ENCODE results near the gene YTHDF1.

YTHDF1 gene

DNA sequence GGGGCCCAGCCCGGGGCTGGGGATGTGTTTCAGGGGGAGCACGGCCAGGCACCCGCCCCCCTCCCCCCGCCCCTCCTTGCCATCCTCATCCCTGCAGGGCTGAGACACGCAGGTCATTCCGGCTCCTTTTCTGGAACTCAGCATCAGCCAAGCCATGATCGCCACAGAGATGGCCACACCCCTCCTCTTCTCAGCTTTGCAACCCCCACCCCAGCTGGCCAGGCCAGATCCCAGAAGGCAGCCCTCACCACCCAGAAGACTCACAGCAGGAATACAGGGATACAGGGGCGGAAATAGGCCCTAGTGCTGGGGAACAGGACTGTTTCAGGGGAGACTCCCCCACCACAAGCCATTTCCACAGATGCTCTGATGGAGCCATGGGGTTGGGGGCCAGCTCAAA lies 33.5 kb downstream of the YTHDF1 start:
- H3K27ac ChIP-seq = no peak overlapping the region
- no peak for TF ChIP-seq ZFX (IDR thresholded peaks at IDR 0.05)
- TF ChIP-seq, protein P1, sequence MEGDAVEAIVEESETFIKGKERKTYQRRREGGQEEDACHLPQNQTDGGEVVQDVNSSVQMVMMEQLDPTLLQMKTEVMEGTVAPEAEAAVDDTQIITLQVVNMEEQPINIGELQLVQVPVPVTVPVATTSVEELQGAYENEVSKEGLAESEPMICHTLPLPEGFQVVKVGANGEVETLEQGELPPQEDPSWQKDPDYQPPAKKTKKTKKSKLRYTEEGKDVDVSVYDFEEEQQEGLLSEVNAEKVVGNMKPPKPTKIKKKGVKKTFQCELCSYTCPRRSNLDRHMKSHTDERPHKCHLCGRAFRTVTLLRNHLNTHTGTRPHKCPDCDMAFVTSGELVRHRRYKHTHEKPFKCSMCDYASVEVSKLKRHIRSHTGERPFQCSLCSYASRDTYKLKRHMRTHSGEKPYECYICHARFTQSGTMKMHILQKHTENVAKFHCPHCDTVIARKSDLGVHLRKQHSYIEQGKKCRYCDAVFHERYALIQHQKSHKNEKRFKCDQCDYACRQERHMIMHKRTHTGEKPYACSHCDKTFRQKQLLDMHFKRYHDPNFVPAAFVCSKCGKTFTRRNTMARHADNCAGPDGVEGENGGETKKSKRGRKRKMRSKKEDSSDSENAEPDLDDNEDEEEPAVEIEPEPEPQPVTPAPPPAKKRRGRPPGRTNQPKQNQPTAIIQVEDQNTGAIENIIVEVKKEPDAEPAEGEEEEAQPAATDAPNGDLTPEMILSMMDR (conservative IDR thresholded peaks at IDR 0.05) = no peak

DNA sequence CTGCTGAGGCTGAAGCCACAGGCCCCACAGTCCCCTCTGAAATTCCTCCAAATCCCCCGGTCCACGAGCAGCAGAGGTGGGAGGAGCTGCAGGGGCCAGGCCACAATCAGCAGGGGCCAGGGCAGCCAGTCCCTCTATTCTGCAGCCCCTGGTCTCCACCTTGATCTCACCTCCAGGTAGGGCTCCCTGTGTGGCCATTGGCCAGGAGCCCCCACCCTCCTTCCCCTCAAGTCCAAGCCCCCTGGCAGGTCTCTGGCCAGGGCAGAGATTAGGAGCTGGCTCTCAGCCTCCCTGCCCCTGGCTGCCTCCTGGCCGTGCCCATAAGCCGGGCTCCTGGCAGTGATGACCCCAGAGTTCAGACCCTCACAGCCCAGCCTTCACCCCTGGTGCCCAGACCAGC lies 34.7 kb downstream of the YTHDF1 start:
- TF ChIP-seq, protein P1 (conservative IDR thresholded peaks at IDR 0.05) = no peak
- no peak for TF ChIP-seq ZFX (IDR thresholded peaks at IDR 0.05)
- H3K27ac ChIP-seq = no peak overlapping the region

DNA sequence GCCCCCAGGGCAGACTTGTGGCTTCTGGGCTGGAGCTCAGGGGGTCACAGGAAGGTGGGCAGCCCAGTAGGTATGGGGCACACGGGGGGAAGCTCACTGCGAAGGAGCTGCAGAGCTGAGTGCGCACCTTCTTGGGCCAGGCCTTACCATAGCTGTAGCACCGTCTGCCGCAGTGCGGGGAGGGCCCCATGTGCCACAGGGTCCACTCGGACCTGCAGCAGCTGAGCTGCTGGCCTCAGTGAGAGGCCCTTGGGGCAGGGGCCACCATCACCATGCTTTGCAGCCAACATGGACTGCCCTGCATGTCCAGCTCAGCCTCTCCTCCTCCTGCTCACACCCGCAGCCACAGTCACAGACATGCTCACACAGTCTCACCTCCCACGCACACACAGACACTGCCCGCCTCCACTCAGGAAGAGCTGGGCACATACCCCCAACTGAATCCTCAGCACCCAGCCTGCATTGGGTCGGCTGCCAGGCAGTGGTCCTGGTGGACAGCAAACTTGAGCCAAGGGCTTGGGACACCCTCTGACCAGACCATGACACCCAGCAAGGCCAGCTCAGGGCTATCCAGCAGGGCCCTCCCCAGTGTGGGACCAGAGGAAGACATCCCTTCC lies 35.3 kb downstream of the YTHDF1 start:
- no peak for TF ChIP-seq ZFX (IDR thresholded peaks at IDR 0.05)
- TF ChIP-seq, protein P1 (conservative IDR thresholded peaks at IDR 0.05) = no peak
- no peak overlapping the region for H3K27ac ChIP-seq

DNA sequence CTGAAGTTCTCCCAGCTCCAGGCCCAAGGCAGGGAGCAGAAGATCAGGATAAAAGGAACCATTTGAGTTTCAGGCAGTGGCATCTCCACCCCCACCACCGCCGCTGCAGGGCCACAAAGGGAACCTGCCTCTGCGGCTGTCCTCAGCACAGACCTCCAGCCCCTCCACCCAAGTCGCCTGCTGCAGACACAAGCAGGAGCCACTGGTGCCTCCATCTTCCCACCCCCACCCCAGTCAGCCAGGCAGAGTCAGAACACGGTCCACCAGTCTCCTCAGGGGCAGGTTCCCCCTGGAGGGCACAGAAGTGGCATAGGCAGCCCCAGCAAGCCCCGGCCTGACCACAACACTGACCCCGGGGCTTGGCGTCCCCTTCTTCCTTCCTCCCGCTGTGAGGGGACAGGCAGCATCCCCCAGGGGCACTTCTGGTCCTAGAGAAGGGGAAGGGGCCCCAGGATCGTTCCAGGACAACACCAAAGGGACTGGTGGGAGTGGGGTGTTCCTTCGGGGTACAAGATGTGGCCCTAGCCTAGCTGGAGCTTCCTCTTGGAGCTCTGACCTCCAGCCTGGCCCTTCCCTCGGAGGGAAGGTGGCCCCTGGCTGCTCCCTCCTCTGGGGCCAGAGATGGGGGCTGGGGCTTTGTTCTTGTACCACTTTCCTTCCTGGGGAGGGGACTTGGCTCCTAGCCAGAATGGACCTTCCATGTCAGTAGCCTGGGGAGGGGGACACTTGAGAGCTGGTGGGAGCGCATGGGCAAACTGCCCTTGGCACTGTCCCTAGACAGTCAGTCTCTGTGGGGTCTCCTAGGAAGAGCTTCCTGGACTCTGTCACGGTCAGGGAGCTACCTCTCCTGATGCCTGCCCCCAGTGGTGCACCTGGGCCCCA lies 36.0 kb downstream of the YTHDF1 start:
- no peak overlapping the region for H3K27ac ChIP-seq
- TF ChIP-seq, protein P1 (conservative IDR thresholded peaks at IDR 0.05) = no peak
- no peak for TF ChIP-seq ZFX (IDR thresholded peaks at IDR 0.05)

DNA sequence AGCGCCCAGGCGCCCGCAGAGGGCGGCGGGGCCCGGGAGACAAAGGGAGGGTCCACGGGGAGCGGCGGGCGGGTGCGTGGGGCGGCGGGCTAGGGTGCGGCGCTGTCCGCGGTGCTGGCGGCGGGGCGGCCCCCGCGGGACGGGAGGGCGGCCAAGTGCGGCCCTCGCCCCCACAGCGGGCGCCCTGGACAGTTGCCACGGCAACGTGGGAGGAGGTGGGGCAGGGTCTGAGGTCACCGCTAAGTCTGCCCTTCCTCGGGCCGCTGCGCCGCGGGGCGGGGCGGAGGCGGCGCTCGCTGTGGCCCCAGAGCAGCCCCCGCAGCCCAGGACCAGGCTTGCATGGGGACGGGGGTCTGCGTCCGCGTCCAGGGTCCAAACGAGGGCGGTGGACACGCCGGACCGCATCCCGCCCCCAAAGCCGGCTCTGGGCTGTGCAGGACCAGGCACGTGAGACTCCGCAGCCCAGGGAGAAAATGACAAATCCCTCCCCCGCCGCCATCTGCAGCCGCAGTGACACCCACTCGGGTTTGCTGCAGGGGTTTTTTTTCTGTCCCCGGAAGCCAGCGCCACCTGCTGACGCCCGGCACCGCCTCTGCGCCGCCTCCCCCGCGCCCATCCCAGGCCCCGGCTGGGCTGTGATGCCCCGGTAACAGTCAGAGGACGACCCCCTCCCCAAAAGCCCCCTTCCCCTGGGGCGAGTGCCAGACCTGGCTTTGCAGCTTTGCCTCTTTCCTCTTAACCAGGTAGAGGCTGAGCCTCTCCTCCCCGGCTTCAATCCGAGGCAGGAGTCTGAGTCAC lies 36.8 kb downstream of the YTHDF1 start:
- TF ChIP-seq, protein P1 (conservative IDR thresholded peaks at IDR 0.05) = peak; percentile 77
- no peak for TF ChIP-seq ZFX (IDR thresholded peaks at IDR 0.05)
- H3K27ac ChIP-seq = no peak overlapping the region

DNA sequence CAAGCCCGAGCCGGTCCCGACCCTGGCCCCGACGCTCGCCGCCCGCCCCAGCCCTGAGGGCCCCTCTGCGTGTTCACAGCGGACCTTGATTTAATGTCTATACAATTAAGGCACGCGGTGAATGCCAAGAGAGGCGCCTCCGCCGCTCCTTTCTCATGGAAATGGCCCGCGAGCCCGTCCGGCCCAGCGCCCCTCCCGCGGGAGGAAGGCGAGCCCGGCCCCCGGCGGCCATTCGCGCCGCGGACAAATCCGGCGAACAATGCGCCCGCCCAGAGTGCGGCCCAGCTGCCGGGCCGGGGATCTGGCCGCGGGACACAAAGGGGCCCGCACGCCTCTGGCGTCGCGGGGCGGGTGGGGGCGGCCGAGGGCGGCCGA lies 37.5 kb downstream of the YTHDF1 start:
- H3K27ac ChIP-seq = no peak overlapping the region
- TF ChIP-seq, protein P1 (conservative IDR thresholded peaks at IDR 0.05) = no peak
- TF ChIP-seq ZFX (IDR thresholded peaks at IDR 0.05) = no peak
